Hematopoietic multipotent progenitor cell treated with erythropoietin and hydrocortisone succinate and interleukin-3 and kit ligand, for 17 days (in vitro differentiated cells): Measurements from ENCODE around the gene PLAC1.

ENCODE experiments used
- DNase-seq: peaks from one replicate; pipeline ENCODE4 v3.0.0-alpha.2; 2015; ENCODE audit warnings: low spot score

PLAC1 gene, protein sequence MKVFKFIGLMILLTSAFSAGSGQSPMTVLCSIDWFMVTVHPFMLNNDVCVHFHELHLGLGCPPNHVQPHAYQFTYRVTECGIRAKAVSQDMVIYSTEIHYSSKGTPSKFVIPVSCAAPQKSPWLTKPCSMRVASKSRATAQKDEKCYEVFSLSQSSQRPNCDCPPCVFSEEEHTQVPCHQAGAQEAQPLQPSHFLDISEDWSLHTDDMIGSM

DNA sequence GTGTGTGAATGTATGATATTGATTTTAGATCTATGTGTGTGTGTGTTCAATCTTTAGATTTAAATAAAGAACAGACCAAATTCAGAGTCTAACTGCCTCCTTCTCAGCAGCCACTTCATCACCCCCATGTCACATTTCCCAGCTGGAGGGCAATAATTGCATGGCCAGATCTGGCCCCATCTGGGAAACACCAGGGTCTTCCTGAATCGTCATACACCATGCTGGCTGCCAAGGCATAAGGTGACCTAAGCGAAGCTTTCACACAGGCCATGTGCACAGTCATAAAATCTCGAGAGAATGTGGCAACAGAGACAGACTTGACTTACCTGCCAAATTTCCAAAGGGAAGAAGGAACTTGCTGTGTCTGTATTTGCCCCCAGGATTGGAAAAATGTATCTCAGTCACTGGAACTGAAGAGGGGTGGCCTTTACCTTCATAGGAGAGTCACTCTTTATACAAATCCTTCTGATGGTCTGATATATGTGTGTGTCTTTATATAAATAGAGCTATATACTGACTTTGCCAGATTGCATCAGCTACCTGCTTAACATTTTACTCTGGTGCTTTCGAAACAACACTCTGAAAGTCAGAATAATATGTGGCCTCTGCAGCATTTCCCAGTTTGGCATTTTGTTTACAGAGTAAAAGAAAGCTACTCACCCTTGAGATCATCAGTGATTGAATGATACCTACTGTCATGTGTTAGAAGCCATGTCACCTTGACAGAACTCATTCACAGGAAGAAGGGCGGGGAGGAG is at the start of gene PLAC1:
Gene PLAC1, minus strand, starts transcription at position 470 of the 758 bp plus-strand sequence. CDS start 91,789 bp downstream, outside the sequence.
- DNase-seq = no peak

DNA sequence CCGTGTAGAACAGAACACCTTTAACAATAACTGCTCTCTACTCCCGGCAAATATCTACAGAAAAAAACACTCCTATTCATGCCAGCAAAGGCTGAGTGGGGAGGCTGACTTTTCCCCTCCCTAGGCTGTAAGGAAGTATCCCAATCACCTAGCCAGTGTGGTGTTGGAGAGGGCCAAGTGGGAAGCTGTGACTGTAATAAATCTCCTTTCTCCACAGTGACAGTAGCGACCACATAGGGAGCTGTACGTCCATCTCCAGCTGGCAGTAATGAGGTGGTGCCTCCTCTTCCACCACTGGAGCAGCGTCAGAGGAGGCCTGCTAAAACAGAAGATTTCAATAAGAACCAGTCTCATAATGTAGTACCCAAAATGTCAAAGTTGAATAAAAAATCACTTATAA is 47.9 kb upstream of the PLAC1 start:
- no peak for DNase-seq

DNA sequence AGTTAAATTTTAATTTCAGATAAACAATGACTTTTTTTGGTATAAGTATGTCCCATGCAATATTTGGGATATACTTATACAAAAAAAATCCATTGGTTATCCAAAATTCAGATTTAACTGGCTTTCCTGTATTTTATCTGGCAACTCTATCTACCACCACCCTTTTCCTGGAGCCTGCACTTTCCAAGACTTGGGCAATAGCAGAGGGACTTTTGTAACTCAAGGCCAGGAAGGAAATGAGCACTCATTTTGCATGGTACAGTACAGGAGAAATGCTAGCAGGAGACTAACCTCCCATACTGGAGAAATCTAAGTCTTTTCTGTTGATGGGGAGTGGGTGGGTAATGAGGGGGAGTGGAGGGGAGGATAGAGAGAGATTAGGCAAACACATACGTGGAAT is 37.7 kb upstream of the PLAC1 start:
- no peak for DNase-seq

DNA sequence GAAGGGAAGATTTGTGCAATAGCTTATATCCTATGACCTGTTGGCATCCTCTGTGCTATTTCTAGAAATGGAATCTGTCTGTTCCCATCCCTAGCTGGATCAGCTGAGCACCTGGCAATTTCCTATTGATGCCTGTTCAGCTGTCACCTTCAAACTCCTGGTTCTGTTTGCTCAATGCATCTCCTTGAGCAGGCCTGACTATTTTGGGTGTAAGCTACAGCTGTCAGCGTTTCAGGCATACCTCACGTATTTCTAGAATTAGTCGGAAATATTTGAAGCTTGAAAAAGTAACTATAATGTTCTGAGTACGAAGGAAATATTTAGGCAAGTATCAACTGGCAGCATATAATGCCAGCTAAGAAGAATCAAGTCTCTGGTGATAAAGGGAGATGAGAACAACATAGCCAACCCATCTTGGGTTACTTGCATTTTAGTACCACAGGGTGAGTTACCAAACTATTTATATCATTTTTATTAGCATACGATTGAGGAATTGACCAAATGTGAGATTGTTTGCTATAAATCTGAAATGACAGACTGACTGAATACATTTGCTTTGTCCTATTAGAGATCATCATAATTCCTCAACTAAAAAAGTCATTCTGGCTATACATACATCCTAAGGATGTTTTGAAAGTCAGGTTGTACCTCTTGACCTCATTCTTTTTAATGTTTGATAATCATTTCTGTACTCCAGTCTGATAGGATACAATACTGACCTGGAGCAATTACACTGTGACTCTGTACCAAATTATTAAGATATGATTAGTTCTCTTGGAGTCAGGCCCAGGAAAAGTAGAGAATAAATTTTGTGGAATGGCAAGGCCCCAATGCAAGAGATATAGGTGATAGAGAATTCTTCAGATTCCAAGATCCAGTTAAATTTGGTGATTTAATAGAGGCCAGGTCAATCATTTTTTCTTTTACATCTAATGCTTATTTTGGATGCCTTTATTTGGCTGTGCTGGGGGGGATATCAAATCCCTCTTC is 36.4 kb upstream of the PLAC1 start:
- DNase-seq = no peak

DNA sequence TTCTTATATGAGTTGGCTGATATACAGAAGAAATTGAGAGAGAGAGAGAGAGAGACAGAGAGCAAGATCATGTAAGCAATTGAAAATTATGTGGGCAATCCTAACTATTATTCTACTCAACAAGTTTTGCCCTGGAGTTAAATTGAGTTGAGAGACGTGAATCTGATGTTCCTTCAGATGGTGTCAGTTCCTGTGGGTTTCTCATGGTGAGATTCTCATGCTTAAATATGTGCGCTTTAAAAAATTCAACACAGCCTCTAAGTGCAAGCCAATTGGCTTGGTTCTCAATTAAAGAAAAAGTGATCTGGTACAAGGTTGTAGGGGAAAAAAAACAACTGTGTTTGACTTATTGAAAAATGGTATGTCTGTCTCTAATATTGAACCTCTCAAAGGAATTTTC is 35.4 kb upstream of the PLAC1 start:
- DNase-seq = no peak

DNA sequence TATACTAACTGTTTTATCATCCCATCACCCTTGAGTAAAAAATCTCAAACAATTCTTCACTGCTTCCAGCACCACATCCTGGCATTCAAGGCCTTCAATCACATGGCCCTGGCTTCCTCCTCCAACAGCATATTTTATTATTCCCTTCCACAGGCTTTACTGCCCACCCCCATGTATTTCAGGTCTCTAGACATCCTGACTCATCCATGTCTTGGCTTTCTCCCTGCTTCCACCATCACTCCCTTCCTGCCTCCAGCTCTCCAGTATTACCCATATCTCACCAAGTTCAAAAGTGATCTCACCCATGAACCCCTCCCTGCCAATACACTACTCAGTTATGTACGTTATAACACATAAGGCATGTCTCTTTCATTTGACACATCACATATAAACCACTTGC is 34.7 kb upstream of the PLAC1 start:
- DNase-seq = no peak

DNA sequence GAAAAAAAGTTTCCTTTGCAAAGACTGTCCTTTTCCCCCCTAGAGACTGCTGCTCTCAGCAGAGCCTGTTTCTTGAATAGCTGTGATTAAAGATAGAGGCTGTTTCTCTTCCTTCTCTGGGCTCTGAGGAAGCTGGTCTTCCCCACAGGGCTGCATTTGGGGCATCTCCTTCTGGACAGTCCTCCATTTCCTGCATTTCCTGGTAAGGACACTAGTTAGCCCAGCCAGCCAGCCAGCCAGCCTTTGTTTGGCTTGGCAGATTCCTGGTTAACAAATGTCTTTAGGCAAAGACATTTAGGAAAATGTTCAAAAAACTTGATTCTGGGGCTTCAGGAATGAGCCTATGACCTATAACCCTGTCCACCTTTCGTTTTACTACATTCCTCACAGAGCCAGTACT is 34.0 kb upstream of the PLAC1 start:
- DNase-seq = no peak

DNA sequence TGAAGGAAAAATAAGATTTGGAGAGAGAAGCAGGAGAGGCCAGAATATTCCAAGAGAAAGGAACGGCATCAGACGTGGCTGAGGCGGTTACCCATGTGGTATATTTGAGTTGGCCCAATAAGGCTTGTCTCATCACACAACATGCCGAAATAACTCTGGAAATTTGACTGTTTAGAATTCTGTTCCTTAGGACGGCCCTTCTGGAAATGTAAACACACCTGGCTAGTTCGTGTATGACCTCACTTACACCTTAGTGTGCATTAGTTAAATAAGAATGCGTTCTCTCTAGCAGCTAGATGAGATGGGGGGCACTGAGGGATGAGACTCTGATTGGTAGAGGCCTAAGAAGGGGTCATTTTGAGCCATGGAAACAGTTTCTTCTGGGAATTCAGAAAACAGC is 33.2 kb upstream of the PLAC1 start:
- DNase-seq = no peak

DNA sequence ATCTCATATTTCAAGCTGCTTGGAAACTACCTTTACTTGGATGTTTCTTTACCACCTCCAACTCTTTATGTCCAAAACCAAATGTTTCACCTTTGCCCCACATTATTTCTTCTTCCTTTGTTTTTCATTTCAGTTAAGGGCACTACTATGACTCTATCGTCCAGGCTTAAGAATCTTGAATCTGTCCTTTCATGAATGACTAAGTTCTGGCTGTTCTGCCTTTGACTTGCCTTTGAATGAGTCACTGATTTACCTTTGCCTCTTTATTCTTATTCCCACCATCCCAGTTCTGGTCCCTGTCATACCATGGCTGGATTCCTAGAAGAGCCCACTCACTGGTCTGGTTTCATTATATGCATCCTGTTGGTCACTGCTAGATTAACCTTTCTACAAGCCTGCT is 30.6 kb upstream of the PLAC1 start:
- no peak for DNase-seq

DNA sequence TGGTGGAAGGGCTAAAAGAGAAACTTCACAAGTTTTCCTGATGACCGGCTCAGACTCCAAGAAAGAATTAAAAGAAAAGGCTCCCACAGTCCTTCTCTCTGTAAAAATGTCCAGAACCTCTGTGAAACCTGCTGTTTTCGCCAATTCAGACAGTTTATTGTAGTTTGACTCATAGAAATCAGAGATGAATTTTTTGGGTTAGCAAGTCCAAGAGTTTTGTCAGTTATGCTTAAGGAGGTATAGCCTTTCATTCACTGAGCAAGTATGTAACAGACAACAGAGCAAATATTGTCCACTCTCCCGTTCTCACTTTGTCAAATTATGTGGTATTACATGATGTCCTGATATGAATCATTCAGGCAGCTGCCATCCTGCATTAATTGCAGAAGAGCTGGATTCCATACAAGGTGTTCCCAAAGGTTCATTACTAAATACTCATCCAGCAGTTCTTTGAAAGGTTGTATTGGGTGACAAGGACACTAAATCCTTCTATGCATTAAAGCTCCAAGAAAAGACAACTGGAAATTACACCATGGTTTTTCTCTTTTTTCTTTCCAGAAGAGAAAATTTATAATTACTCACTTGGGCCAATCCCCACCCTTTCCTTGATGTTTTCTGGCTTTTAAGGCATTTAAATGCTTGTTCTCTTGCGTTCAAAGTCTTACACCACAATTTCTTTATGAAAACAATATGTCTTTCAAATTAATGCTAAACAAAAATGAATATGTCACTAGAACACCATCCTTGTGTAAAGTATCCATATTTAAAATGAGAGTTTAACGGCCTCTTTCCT is 30.0 kb upstream of the PLAC1 start:
- DNase-seq = no peak

DNA sequence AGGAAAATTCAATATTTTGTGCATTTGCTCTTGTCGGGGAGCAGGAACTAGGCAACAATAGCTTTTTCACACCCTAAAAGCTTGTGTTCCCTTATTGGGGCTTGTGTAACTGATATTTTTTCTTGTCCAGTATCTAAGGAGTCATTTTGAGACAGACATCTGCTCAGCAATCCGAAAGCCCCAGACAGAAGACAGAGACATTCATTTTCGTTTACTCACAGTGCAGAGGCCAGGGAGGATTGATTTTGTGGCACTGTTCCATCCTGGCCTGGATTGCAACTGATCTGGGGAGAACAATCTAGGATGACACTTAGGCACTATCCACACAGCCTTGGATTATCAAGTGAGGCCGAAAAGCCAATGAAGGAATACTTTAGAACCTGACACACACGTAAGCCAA is 27.4 kb upstream of the PLAC1 start:
- no peak for DNase-seq

DNA sequence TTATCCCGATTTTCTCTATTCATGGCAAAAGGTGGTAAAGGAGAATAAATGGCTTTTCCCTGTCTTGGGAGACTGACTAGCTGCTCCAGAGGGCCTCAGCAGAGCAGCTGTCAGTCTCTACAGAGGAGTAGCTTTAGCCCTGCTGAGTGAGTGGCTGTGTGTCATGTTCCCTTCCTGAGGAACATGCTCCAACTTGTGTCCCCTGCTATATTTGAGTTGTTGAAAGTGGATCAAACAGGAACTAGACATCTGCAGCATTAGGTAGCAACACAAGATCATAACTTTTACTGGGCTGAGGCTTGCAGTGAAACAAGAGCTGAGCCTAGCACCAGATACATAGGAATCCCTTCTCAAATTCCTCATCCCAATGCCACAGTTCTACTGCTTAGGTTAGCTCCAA is 26.7 kb upstream of the PLAC1 start:
- DNase-seq = no peak

DNA sequence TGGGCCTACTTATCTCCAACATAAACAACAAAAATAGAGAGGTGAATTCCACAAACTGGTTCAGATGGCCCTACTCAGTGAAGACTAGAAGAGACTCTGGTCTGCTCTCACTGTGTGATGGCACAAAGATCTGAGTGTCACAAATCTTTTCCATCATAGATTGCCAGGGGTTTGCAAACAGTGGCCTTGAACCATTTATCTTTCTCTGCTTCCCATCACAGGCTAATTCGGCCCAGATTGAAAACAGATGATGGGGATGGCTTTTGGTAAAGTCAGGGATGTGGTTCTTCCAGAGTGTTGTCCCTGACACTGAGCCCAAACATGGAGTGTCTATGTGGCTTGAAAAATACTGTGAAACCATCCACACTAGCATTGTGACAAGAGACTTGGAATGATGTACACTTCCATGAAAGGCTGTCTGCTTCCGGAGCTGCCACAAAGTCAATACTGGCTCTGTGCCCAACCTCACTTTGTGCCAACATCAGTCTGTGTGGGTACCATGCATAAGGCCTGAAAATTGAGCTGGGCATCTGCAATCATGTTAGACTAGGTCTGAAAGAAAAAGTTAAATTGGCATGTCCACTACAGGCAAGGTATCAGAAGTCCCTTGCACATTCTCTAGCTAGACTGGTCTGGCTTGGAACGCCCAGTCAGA is 25.2 kb upstream of the PLAC1 start:
- DNase-seq = no peak

DNA sequence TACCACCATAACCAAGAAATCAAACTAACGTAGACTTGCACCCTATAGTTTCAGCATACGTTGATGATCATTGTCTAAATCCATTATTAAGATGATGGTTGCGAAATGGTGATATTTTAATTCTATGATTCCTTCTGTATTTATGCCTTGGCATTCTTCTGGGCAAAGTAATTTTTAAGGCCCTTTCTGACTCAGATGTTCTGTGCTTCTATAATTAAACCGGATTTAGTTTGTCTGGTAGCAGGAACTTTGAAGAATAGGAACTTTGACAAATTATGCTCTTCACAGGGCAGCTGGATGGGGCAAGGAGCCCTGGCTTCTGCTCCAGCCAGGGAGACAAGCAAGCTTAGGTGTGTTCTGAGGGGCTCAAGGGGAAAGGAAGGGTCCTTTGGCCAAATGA is 23.8 kb upstream of the PLAC1 start:
- DNase-seq = no peak

DNA sequence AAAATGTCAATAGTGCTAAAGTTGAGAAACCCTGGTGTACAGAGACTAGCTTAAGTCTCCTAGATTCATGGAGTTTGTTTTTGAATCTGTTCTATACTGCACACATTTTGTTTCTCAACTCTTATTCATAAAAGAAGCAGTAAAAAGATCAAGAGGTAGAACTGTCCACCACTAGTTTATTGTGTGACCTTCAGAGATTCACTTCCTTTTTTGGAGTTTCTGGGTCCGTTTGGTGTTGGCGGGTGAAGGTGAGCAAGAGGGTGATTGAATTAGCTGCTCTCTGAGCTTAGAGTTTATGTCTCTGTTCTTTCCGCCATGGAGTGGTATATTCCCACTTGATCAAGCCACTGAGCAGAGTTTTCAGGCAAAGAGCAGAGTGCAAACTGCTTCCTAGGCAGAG is 21.4 kb upstream of the PLAC1 start:
- no peak for DNase-seq

DNA sequence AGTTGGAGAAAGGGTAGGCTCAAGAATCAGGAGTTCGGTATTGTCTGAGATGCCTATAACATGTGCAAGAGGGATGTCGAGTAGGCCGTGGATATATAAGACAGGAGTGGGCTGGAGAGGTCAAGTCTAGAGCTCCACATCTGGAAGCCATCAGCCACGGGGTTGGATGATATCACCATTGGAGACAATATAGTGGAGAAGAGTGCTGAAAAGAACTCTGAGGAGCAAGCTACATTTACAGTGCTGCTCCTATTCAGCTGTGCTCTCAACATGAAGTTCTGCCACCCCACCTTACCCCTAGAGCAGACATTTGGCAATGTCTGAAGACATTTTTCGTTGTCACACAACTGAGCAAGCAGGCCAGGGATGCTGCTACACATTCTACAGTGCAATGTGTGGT is 20.9 kb upstream of the PLAC1 start:
- no peak for DNase-seq

DNA sequence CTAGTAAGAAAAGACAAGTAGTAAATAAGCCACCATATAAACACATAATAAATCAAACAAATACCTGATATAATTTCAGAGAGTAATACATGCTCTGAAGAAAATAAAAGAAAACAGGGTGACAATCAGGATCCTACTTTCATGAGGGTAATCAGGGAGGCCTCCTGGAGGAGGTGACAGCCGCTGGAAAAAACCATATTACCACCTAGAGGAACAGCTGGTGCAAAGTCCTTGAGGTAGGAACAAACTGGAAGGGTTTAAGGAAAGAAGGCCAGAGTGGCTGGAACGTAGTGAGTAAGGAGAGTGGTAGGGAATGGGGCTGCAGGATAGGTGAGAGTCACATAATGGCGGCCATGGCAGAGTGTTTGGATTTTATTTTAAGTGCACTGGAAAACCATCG is 19.1 kb upstream of the PLAC1 start:
- no peak for DNase-seq

DNA sequence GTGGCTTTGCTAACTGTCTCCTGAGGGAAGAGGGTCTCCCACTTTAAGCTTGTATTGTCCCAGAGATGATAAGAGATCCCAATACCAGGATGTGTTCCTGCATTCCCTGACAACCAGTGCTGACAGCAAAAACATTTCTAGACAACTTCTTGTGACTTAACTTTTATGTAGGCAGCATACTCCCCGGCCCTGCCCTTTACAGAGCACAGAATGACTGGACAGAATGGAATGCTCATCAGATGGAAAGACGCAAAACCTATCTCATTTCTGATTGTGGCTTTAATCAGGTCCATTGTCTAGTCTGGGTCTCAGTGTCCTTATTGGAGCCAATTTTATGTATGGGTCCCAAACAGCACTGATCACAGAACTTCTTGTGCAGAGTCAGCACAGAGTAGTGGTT is 18.2 kb upstream of the PLAC1 start:
- no peak for DNase-seq

DNA sequence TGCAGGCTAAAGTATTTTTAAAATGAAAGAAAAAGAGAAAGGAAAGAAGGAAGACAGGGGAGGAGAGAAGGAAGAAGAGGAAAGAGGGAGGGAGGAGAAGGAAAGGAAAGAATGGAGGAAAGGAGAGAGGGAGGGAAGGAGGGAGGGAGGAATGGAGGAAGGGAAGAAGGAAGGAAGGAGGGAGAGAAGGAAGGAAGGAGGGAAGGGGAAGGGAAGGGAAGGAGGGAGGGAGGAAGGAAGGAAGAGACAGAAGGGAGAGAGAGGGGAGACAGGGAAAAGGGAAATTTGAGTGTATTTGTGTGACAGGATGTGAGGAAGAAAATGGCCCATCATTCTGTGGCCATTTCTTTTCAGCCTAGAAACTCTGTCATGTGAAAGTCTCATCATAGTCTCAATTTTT is 14.9 kb upstream of the PLAC1 start:
- DNase-seq = no peak

DNA sequence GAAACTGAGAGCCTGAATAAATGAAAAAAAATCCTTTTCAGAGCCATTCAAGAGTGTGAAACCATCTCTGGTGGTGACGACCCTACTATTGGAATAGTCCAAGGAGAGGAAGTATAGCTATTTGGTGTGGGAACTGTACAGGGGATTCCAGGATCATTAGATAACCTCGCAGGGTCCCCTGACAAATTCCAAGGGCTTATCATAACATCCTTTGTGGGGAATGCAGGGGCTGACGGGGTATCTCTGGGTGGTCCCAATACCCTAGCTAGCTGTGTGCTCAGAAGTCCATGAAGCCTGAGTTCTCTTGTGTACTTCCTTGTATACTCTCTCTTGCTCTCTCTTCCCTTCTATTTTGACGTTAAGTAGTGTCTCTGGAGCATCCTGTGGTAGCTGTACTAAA is 13.8 kb upstream of the PLAC1 start:
- DNase-seq = no peak

DNA sequence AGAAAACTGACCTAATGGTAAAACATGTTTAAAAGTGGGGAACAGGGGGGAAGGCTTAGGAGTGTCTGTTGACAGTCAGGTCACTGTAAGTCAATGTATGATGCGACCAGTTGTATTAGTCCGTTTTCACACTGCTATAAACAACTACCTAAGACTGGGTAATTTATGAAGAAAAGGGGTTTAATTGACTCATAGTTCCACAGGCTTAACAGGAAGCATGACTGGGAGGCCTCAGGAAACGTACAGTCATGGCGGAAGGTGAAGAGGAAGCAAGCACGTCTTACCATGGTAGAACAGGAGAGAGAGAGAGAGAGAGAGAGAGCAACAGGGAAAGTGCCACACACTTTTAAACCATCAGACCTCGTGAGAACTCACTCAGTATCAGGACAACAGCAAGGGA is 13.0 kb upstream of the PLAC1 start:
- no peak for DNase-seq
